Measurements from ENCODE around the gene GMPPA.
A peak's percentile ranks its signal among the peaks of the same experiment; 100 is the strongest.

GMPPA gene

DNA sequence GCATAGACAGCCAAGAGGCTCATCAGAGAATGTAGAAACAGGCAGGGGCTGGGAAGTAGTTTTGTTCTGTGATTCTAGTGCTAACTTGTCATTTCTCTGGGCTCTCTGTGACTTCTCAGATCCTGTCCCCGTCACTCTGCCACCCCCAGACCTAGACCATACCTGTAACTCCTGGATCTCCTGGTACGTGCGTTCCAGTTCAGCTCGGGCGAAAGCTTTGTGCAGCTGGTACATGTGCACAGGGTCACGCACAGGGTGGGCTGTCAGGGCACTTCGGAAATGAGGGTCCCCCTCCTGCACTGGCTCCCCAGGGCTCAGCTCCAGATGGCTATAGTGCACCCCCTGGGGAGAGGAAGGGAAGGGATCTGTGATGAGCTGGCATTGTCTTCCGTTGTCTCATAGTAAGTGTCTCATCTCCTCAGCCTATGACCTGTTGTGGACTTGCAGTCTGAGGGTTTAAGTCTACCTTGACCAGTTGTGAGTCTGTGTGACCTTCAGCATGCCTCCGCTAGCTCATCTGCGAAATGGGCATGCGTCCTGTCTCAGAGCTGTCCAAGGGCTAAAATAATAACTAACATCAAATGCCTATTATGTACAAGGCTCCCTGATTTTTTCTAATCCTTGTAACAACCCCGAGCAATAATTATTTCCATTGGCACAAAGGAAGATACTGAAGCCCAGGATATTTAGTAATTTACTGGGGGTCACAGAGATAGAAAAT is 42.3 kb downstream of the GMPPA start:
- DNase-seq, result no peak

DNA sequence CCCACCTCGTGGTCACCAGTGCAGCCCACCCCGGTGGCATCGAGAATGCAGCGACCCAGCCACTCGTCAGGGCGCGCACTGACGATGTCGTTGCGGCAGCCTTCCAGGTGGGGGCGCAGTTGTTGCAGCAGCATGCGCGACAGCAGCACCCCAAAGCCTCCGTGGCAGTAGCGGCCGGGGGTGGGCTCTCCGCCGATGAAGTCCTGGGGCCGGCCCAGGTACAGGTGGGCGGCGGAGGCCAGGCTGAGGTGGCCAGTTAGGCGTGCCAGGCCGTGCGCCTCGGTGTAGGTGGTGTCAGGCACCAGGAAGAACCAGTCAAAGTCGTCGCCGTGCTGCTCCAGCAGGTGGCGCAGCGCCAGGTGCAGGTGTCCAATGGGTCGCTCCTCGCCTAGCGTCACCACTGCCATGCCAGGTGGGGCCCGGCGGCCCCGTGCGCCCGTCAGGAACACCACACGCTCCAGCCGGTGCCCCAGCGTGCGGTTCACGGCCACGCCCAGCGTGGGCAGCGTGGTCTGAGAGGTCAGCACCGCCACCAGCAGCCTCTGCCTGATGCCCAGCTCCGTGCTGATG is 43.0 kb downstream of the GMPPA start:
- peak; percentile 84 for DNase-seq

DNA sequence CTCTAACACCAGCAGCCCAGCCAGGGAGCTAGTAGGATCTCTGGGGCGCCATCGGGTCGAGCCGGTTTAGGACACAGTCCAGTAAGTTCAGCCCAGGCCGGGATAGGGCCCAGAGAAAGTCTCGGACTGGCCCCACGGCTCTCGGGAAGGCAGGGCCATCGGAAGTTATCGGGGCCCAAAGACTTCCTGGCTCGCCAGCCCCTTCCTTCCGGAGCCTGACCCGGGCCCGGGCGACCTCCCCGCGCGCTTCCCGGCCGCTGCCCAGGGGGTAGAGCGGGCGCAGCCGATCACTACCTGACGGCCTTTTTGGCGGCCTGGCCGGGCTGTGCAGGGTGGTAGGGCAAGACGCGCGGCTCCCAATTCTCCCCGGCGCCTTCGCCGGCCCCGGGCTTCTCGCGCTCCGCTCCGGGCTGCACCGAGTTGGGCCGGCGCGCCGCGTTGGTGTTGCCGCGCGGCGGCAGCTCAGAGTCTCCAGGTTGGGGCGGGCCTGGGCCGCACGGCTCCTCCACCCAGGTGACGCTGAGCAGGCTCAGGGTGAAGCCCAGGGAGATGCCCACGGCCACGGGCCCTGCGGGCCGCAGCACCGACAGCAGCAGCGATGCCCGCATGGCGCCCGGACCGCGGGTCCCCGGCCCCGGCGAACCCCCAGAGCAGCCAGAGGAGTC is 44.4 kb downstream of the GMPPA start:
- peak; percentile 28 for DNase-seq

- peak; percentile 97 for DNase-seq
Measured at GRCh38 chr2:219543596-219544358, 45.1 kb downstream of the GMPPA start, which contains the start of the genes CHPF and TMEM198. Gene CHPF, minus strand, starts transcription at chr2:219543809. Its CDS starts 271 bp downstream, at chr2:219543538. Gene TMEM198, plus strand, starts transcription at chr2:219544028. Its CDS starts 700 bp downstream, at chr2:219544728.

GRCh38 chr2:219544567-219544966 is 45.9 kb downstream of the GMPPA start:
- DNase-seq, result no peak

GRCh38 chr2:219545295-219545942 is 46.7 kb downstream of the GMPPA start:
- no peak for DNase-seq

GRCh38 chr2:219545943-219546352 is 47.3 kb downstream of the GMPPA start:
- no peak for DNase-seq

- DNase-seq, result no peak
Measured at GRCh38 chr2:219547621-219548020, 48.9 kb downstream of the GMPPA start.

GRCh38 chr2:219548990-219549389 is 50.3 kb downstream of the GMPPA start:
- no peak for DNase-seq

DNA sequence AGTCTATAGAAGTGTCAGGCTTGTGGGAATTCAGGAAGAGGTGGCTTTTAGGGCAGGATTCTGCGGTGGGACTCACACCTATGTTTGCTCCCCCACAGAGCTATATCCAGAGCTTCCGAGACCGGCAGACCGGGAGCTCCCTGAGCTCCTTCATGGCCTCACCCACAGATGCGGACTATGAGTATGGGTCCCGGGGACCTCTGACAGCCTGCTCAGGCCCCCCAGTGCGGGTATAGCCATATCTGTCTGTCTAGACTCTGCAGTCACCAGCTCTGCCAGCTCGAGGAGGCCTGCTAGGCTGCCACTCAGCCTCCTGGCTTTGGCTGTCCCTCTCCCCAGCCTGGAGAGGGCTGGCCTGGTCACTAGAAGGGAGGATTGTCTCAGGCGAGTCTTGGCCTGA is 50.9 kb downstream of the GMPPA start:
- no peak for DNase-seq

GRCh38 chr2:219551441-219552381 is 53.0 kb downstream of the GMPPA start:
- peak; percentile 46 for DNase-seq

- peak; percentile 89 for DNase-seq
Measured at GRCh38 chr2:219552382-219553167, 53.9 kb downstream of the GMPPA start.

DNA sequence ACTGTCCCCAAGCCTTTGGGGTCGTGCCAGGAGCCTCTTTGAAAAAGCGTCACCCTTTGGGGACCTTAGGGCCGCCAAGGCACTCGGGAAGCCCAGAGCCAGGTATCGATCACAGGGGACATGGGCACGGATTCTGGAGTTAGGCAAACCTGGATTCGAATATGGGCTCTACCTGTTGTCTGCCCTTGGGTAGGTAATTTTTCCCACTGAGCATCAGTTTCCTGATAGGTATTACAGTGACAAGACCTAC is 54.4 kb downstream of the GMPPA start:
- DNase-seq, result no peak

DNA sequence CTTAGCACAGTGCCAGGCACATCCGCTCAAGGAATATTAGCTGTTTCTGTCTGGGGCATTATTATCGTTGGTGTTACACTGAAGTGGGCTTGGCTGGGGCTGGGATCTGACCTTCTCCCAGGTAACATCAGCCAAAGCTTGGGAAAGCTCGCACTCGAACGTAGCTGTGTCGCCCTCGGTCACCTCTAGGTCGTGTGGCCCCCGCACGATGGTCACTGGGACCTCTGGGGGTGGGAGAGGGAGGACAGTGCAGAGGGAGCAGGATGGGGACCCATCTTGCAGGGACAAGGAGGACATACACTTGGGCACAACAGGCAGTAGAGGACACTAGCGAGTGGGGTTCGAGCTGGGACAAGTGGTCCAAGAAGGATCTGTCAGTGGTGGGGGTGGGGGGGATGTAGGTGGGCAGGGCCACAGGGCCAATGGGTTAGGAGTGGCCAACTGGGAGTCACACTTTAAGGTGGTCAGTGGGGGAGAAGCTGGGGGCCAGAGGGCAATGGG is 54.8 kb downstream of the GMPPA start:
- no peak for DNase-seq

- no peak for DNase-seq
Measured at GRCh38 chr2:219554350-219554749, 55.7 kb downstream of the GMPPA start.

GRCh38 chr2:219555956-219556355 is 57.3 kb downstream of the GMPPA start:
- DNase-seq, result no peak

- no peak for DNase-seq
Measured at GRCh38 chr2:219556413-219556812, 57.7 kb downstream of the GMPPA start.

Data from hematopoietic multipotent progenitor cell treated with erythropoietin and hydrocortisone succinate and interleukin-3 and kit ligand, for 4 days (in vitro differentiated cells).